HFF-Myc (cell line): ENCODE measurements around the gene POGZ.
A peak's percentile ranks its signal among the peaks of the same experiment; 100 is the strongest.

Source experiments
- DNase-seq: peaks from one replicate; pipeline ENCODE4 v3.0.0-alpha.2; 2011; ENCODE audit warnings: low read depth; ENCODE audit errors: extremely low read depth
- H3K4me3 ChIP-seq: replicated peaks from 2 replicates; pipeline ENCODE4 v1.5.1; 2011; ENCODE audit warnings: low read depth, mild to moderate bottlenecking, control low read depth, low read length
- TF ChIP-seq, protein P1 (sequence below): IDR thresholded peaks from 2 replicates; pipeline ENCODE4 v1.5.1; 2012; ENCODE audit warnings: mild to moderate bottlenecking, low read depth, low read length, control low read depth; ENCODE audit errors: missing control alignments

The POGZ gene, protein sequence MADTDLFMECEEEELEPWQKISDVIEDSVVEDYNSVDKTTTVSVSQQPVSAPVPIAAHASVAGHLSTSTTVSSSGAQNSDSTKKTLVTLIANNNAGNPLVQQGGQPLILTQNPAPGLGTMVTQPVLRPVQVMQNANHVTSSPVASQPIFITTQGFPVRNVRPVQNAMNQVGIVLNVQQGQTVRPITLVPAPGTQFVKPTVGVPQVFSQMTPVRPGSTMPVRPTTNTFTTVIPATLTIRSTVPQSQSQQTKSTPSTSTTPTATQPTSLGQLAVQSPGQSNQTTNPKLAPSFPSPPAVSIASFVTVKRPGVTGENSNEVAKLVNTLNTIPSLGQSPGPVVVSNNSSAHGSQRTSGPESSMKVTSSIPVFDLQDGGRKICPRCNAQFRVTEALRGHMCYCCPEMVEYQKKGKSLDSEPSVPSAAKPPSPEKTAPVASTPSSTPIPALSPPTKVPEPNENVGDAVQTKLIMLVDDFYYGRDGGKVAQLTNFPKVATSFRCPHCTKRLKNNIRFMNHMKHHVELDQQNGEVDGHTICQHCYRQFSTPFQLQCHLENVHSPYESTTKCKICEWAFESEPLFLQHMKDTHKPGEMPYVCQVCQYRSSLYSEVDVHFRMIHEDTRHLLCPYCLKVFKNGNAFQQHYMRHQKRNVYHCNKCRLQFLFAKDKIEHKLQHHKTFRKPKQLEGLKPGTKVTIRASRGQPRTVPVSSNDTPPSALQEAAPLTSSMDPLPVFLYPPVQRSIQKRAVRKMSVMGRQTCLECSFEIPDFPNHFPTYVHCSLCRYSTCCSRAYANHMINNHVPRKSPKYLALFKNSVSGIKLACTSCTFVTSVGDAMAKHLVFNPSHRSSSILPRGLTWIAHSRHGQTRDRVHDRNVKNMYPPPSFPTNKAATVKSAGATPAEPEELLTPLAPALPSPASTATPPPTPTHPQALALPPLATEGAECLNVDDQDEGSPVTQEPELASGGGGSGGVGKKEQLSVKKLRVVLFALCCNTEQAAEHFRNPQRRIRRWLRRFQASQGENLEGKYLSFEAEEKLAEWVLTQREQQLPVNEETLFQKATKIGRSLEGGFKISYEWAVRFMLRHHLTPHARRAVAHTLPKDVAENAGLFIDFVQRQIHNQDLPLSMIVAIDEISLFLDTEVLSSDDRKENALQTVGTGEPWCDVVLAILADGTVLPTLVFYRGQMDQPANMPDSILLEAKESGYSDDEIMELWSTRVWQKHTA (N-terminal part only)

DNA sequence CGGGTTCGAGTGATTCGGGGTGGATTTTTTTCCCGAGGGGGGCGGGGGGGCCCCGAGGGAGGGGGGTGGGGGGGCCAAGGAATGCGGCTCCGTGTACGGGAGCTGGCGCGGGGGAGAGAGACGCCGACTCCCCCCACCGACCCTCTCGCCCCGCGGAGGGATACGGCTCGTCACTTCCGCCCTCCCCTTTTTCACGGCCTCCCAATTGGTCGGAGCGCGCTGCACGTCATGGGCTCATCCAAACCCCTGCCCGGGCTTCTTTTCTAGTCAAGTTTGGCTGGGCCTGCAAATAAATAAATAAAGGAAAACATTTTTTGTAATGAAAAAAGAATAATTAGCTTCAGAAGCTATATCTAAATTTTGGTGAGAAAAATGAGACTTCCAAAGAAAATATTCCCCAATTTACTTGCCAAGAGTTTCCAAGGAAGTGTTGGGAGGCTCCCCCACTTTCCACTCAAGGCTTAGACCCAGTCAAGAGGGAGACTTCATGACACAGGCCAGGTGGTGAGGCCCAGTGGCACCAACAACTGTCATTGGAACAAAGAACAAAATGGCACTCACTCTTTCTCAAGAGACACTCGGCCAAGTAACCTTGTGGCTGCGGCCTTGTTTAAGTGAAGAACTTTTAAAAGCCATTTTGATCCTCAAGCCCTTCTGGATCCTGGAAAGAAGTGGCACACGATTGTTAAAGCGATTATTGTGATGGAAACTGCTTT lies at the start of gene POGZ:
Gene POGZ, minus strand, starts transcription at position 164 of the 716 bp plus-strand sequence. CDS start 17,290 bp downstream, outside the sequence.
- DNase-seq: peak; percentile 83

DNA sequence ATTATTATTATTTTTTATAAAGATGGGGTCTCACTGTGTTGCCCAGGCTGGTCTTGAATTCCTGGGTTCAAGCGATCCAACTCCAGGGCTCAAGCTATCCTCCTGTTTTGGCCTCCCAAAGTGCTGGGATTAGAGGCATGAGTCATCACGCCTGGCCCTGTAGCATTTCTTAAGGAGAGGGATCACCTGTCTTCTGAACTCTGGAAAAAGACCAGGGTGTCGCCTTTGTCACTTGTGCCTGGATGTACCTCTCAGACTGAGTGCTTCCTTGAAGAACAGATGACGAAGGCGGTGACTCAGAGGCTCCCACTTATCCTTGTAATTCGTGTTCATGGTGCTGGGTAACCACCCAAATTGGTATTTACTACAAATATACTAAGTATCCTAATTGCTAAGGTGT lies 49.5 kb upstream of the POGZ start:
- TF ChIP-seq, protein P1, sequence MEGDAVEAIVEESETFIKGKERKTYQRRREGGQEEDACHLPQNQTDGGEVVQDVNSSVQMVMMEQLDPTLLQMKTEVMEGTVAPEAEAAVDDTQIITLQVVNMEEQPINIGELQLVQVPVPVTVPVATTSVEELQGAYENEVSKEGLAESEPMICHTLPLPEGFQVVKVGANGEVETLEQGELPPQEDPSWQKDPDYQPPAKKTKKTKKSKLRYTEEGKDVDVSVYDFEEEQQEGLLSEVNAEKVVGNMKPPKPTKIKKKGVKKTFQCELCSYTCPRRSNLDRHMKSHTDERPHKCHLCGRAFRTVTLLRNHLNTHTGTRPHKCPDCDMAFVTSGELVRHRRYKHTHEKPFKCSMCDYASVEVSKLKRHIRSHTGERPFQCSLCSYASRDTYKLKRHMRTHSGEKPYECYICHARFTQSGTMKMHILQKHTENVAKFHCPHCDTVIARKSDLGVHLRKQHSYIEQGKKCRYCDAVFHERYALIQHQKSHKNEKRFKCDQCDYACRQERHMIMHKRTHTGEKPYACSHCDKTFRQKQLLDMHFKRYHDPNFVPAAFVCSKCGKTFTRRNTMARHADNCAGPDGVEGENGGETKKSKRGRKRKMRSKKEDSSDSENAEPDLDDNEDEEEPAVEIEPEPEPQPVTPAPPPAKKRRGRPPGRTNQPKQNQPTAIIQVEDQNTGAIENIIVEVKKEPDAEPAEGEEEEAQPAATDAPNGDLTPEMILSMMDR: no peak
- no peak overlapping the region for H3K4me3 ChIP-seq
- DNase-seq: no peak

More for the DNA sequence above, at the start of gene POGZ:
- H3K4me3 ChIP-seq: peak within 1 kb of the TSS; percentile 76
- TF ChIP-seq, protein P1: no peak

DNA sequence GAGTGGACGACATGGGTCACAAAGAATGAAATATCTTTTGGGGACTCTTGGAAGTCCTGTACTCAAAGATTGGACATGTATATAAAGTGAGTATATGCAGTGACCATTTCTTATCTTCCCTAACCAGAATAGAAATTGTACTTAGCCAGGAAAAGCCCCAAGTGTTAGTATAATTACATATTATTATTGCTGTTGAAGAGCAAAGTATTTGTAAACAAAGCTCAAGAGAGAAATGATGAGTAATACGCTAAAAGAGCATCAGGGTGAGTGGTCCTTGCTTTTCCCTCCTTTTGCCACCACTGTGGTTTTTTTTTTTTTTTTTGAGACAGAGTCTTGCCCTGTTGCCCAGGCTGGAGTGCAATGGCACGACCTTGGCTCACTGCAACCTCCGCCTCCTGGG lies 45.5 kb upstream of the POGZ start:
- TF ChIP-seq, protein P1: no peak
- H3K4me3 ChIP-seq: no peak overlapping the region
- no peak for DNase-seq

DNA sequence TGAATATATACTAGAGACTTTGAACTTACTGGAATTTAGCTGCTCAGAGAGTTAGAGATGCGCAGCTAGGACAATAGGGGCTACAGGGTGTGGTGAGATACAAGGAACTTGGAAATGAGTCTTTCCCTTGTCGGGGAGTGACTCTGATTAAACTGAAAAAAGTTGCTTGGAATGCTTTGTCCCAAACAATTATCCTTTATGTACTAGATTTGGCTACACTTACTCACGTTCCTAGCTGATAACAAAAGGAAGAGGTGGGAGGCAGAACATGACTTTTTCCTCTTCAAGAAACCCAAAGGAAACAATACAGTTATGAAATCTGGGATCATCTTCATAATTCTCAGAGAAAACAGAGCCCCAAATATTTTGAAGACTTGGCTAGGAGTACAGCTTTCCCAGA lies 45.0 kb upstream of the POGZ start:
- DNase-seq: no peak
- H3K4me3 ChIP-seq: no peak overlapping the region
- TF ChIP-seq, protein P1: no peak

DNA sequence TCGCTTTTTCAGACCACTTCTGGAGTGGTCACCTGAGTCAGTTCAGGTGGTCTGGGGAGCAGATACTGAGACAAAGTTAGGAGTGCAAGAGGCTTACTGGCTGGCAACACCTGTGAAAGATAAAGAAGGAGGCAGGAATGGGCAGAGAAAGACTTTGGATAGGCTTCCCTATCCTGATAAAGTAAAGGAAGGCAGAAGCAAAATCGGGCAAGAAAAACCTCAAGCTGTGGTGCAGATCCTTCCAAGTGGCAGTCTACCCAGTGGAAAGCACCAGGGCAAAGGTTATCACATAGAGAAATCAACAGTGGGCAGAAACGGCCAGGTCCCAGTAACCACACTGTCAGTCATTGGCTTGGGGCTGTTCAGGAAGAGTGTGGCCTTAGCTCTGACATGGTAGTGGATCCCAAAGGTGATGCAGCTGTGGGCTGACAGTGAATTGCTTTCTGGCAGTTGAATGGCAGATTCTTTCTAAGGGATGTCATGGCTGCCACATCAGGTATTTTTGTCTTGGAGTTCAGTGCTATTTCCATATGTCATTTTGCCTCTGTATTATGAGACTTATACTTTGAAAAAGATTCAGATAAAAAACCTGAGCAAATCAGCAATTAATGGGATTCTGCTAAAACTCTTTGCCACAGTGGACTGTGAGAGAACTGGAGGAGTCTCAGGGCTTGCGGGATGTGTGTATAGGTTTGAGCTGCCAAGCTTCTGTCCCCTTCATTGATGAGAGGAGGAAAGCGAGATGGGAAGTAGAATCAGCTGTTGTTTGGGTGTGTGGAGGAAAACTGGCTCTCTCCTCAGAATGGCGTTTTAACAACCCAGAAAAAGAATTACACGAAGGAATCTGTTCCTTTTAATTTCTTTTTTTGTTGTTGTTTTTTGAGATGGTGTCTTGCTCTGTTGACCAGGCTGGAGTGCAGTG lies 43.8 kb upstream of the POGZ start:
- TF ChIP-seq, protein P1: no peak
- H3K4me3 ChIP-seq: no peak overlapping the region
- DNase-seq: no peak
